Stimulated activated CD4-positive, alpha-beta T cell treated with anti-CD3 and anti-CD28 coated beads, Interleukin-1b, Interleukin-23, amount 100 ng/mL, for 48 hours (primary cell): ENCODE measurements around the gene TANC1.

Experiments used
- DNase-seq: peaks from one replicate; pipeline ENCODE4 v3.0.0-alpha.2; 2020

TANC1 gene

GRCh38 chr2:159175182-159175581 is 206.7 kb downstream of the TANC1 start:
- no peak for DNase-seq

GRCh38 chr2:159175927-159176326 is 207.5 kb downstream of the TANC1 start:
- no peak for DNase-seq

- no peak for DNase-seq
Observed at GRCh38 chr2:159176555-159176954, 208.1 kb downstream of the TANC1 start.

GRCh38 chr2:159177357-159177756 is 208.9 kb downstream of the TANC1 start:
- no peak for DNase-seq

- no peak for DNase-seq
Observed at GRCh38 chr2:159177957-159178356, 209.5 kb downstream of the TANC1 start.

GRCh38 chr2:159179096-159179495 is 210.7 kb downstream of the TANC1 start:
- DNase-seq: no peak

- no peak for DNase-seq
Observed at GRCh38 chr2:159179696-159180095, 211.3 kb downstream of the TANC1 start.

- DNase-seq: no peak
Observed at GRCh38 chr2:159183346-159183745, 214.9 kb downstream of the TANC1 start.

GRCh38 chr2:159185401-159186130 is 217.1 kb downstream of the TANC1 start:
- no peak for DNase-seq

- no peak for DNase-seq
Observed at GRCh38 chr2:159186462-159186861, 218.0 kb downstream of the TANC1 start.

GRCh38 chr2:159187106-159187505 is 218.7 kb downstream of the TANC1 start:
- no peak for DNase-seq

GRCh38 chr2:159188449-159188848 is 220.0 kb downstream of the TANC1 start:
- no peak for DNase-seq

- no peak for DNase-seq
Observed at GRCh38 chr2:159192371-159192918, 224.0 kb downstream of the TANC1 start.

GRCh38 chr2:159193791-159194190 is 225.4 kb downstream of the TANC1 start:
- DNase-seq: no peak

- no peak for DNase-seq
Observed at GRCh38 chr2:159194241-159194640, 225.8 kb downstream of the TANC1 start.

GRCh38 chr2:159195697-159196096 is 227.3 kb downstream of the TANC1 start:
- DNase-seq: no peak

GRCh38 chr2:159196393-159196925 is 228.0 kb downstream of the TANC1 start:
- DNase-seq: no peak

- no peak for DNase-seq
Observed at GRCh38 chr2:159199236-159199635, 230.8 kb downstream of the TANC1 start.

GRCh38 chr2:159199761-159200465 is 231.5 kb downstream of the TANC1 start:
- DNase-seq: no peak

GRCh38 chr2:159200498-159200897 is 232.1 kb downstream of the TANC1 start:
- DNase-seq: no peak

GRCh38 chr2:159201360-159202063 is 233.1 kb downstream of the TANC1 start:
- DNase-seq: no peak

- DNase-seq: no peak
Observed at GRCh38 chr2:159202568-159203071, 234.2 kb downstream of the TANC1 start.
